C1 segment of cervical spinal cord (tissue), 14 donors: ENCODE results near the gene TMCC2.
"Not testable (repeated sequence)": the region's sequence is repeated elsewhere in the genome, so short reads cannot be mapped to it uniquely, and the experiment has no call there.

Source experiments
- DNase-seq, 14 donors: peaks; one replicate each; lab custom pipeline; 2025; lab: John Stamatoyannopoulos, UW

TMCC2 gene

GRCh38 chr1:205211839-205212536, 15.8 kb upstream of the TMCC2 start:
- DNase-seq: no peak

GRCh38 chr1:205214756-205215155, 13.0 kb upstream of the TMCC2 start:
- DNase-seq: no peak

GRCh38 chr1:205216588-205216987, 11.2 kb upstream of the TMCC2 start:
- DNase-seq: no peak

- DNase-seq: no peak
These were observed 10.3 kb upstream of the TMCC2 start for GRCh38 chr1:205217418-205217817.

GRCh38 chr1:205220421-205220820, 7.3 kb upstream of the TMCC2 start:
- no peak for DNase-seq

- DNase-seq: no peak
These were observed 3.0 kb upstream of the TMCC2 start for GRCh38 chr1:205224736-205225135.

GRCh38 chr1:205225901-205226765, 1.6 kb upstream of the TMCC2 start:
- DNase-seq: no peak

- DNase-seq: no peak
These were observed 720 bp upstream of the TMCC2 start for GRCh38 chr1:205226868-205227583.

- DNase-seq: no peak
These were observed 361 bp downstream of the TMCC2 start for GRCh38 chr1:205228093-205228521.

- peak in 13 of 14 donors; percentile 45 to 93 (median 67) for DNase-seq
These were observed 1.7 kb downstream of the TMCC2 start for GRCh38 chr1:205229399-205229871.

GRCh38 chr1:205229916-205230700, 2.4 kb downstream of the TMCC2 start:
- peak in 3 of 14 donors; percentile 48 to 63 (median 61) for DNase-seq

GRCh38 chr1:205230982-205231381, 3.2 kb downstream of the TMCC2 start:
- no peak for DNase-seq

- no peak for DNase-seq
These were observed 4.5 kb downstream of the TMCC2 start for GRCh38 chr1:205232127-205232820.

- no peak for DNase-seq
These were observed 5.2 kb downstream of the TMCC2 start for GRCh38 chr1:205232945-205233397.

- not testable (repeated sequence) for DNase-seq
These were observed 6.2 kb downstream of the TMCC2 start for GRCh38 chr1:205233986-205234385.

- DNase-seq: no peak
These were observed 8.2 kb downstream of the TMCC2 start for GRCh38 chr1:205235951-205236350.

GRCh38 chr1:205236526-205236925, 8.8 kb downstream of the TMCC2 start:
- DNase-seq: no peak

- DNase-seq: no peak
These were observed 9.3 kb downstream of the TMCC2 start for GRCh38 chr1:205236951-205237475.

GRCh38 chr1:205237526-205238484, 10.1 kb downstream of the TMCC2 start:
- DNase-seq: peak in 1 of 14 donors; percentile 59
